ENCODE data around the gene IRX6.
A peak's percentile ranks its signal among the peaks of the same experiment; 100 is the strongest.

IRX6 gene

GRCh38 chr16:55323637-55324271, at the start of gene IRX6:
Gene IRX6, plus strand, starts transcription at chr16:55324203. Its CDS starts 889 bp downstream, at chr16:55325092.
- no peak for DNase-seq (ENCODE audit: low spot score)

GRCh38 chr16:55274391-55274790, 49.6 kb upstream of the IRX6 start:
- no peak for DNase-seq (ENCODE audit: low spot score)

DNA sequence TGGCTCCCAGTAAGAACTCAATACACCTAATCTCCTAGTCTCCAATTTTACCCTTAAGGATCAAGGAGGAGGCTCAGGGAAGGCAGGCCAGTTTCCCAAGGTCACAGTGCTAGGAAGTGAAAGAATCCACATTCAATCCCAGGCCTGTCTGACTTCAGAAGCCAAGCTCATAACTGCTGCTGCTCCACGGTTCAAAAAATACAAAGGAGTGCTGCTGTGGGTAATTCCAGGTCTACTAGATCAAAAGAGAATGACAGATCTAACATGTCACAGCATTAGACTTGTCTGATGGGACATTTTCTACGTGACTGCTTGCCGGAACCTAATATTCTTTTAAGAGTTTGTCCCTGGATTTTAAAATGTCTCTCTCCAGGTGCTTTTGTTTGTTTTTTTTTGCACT, 48.8 kb upstream of the IRX6 start:
- no peak for DNase-seq (ENCODE audit: low spot score)

DNA sequence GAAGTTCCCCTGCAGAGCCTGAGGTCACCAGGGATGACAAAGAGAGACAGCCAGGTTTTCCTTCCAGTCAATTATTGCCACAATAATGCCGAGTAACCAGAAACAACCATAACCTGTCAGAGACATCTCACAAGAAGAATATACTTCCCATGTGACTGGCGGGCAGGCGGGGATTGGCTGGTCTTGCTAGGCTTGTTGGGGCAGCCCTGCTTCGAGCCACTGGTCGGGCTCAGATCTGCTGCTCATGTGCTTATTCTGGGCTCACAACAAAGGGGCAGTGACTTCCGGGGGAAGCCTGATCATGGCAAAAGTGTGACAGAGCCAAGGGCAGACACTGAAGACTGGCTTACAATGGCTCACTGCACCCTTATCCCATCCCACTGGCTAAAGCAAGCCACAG, 48.1 kb upstream of the IRX6 start:
- no peak for DNase-seq (ENCODE audit: low spot score)

DNA sequence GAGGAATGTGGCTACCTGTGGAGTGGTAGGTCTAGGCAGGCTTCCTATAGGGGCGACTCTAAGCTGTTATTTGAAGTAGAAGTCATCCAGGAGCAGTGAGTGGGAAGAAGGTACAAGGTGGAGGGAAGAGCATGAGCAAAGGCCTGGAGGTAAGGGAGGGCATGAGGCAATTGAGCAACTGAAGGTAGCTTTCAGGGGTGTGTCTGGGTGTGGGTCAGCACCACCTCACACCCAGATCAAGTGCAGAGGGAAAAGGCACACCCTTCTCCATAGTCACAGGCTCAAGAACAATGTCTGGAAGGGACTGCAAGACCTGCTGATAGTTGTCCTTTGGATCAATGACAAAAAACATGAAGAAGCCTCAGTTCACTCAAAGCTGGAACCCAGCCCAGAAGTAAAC, 46.5 kb upstream of the IRX6 start:
- no peak for DNase-seq (ENCODE audit: low spot score)

DNA sequence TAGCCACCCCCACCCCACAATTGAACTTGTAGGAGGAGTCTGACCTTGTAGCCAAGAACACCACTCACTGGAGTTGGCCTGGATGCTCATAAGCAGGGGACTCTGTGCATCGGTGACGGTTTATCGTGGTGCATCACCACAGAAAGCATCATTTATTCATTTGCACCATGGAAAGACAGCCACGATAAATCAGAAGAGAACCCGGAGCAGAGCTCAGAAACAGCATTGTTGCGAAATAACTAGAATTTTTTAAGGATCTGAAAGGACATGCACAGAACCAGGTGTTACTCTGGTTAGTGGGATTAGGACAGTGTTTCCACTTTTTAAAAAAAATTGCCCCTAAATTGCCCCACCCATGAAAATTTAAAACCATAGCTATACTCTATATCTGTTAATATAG, 44.4 kb upstream of the IRX6 start:
- no peak for DNase-seq (ENCODE audit: low spot score)

DNA sequence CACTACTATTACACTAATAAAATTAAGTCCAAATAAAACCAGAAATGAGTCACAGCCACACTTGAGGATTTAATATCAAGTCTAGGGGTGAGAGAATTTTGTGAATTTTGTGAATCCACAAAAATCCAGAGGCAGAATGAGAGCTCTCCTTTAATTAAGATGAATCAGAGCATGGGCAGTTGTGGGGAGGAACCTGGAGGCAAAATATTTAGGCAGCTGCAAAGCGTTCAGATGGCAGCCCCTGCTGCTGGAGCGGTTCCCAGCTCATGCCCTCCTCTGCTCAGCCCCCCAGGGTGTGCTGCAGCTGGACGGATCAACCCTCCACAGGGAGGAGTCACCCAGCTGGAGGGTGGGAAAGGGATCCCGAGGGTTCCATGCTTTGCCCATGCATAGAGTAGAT, 43.4 kb upstream of the IRX6 start:
- no peak for DNase-seq (ENCODE audit: low spot score)

DNA sequence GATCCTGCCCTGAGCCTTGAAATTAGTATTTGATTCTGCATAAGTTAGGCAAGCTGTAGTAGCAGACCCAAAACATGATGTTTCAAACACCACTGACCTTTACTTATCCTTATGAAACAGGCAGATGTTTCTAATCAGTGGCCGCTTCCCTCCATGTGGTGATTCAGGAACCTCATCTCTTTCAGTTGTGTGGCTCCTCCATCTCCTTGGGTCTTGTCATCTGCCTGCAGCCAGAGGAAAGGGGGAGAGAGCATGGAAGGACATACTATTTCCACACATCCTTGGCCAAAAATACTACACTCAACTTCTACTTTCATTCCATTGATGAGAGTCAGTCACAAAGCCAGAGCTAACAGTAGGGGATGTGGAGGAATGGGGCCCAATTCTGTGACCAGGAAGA, 41.6 kb upstream of the IRX6 start:
- no peak for DNase-seq (ENCODE audit: low spot score)

DNA sequence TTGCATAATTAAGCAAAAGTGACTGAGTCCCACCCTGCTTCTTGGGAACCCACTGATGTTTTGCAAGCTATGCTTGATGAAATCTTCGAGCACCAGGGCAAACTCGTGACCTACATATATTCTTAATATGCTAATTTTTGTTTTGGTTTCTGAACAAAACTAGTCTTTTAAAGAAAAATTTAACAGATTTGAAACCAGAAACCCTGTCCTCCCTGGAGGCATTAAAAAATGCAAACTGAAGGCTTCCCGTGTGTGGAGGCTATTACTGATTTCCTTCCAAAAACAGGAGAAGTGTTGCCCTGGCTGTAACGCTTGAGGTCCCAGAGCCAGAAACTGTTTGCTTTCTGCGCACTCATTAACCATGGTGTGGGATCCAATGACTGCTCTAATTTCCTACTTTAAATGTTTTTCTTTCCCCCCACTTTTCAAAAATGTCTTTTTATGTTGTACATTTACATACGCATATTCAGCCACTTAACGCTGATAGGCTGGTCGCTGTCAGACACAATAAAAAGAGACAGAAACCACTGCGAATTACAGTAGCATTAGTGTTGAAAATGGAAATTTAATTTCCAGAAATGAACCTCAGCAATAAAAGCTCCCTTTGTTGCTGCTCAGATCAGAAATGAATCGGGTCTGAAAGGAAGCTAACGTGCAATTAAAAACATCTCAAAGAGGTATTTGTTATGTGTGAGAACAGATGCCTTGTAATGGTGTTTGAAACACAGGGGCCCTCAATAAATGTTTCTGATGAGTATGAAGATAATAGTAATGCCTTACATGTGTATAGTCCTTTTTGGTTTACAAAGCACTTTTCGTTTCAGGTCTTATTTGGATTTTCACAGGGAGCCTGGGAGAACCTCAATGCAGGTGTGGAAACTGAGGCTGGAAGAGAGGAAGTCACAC, 39.9 kb upstream of the IRX6 start:
- no peak for DNase-seq (ENCODE audit: low spot score)

GRCh38 chr16:55284718-55285099, 39.3 kb upstream of the IRX6 start:
- no peak for DNase-seq (ENCODE audit: low spot score)

GRCh38 chr16:55285586-55285985, 38.4 kb upstream of the IRX6 start:
- no peak for DNase-seq (ENCODE audit: low spot score)

DNA sequence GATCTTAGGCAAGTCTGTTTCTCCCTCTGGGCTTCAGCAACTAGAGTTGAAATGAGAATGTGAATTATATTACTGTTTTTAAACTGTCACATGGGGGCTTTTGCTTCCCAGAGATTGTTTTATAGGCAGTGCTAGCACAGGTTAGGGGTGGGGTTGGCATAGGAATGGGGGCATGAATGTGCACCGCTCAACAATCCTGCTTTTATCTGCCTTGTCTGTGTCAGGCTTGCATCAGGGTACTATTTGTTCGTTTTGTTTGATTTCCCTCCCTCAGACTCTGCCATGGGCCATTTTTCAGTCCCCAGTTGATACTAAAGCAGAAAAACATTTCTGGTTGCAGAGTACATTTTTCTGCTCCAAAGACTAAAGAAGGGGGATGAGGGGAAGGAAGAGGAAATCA, 34.6 kb upstream of the IRX6 start:
- no peak for DNase-seq (ENCODE audit: low spot score)

- no peak for DNase-seq (ENCODE audit: low spot score)
These were observed 32.2 kb upstream of the IRX6 start for GRCh38 chr16:55291847-55292246.

DNA sequence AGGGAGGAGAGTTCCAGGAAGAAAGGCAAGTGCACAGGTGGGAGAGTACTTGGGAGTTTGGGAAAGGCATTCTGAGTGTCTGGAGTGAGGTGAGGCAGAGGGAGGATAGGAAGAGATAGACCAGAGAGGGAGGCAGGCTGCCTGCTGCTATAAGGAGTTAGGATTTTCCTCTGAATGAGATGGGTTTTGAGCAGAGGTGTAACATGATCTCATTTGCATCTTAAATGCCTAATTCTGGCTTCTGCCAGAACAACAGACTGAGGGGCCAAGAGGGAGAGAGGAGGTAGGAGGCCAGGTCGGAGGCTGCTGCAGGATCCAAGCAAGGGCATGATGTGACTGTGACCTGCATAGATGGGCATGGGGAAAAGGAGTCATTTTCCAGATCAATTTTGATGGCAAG, 31.5 kb upstream of the IRX6 start:
- no peak for DNase-seq (ENCODE audit: low spot score)

DNA sequence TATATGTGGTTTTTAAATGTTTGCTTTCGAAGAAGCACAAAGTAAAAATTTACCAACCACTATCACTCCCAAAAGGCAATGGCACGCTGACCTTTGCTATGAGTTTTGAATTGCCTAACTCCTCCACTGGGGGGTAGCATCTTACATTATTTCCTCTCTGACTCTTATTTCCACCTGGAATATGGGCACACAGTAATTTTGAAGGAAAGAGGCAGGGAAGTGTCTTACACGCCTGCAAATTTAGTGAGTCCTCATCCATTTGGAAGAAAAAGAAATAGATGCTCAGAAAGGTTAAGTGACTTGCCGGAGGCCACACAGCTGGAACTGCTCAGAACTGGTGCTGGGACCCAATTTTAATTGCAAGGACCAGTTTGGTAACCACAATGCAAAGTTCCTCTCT, 29.9 kb upstream of the IRX6 start:
- DNase-seq (ENCODE audit: low spot score), result no peak

DNA sequence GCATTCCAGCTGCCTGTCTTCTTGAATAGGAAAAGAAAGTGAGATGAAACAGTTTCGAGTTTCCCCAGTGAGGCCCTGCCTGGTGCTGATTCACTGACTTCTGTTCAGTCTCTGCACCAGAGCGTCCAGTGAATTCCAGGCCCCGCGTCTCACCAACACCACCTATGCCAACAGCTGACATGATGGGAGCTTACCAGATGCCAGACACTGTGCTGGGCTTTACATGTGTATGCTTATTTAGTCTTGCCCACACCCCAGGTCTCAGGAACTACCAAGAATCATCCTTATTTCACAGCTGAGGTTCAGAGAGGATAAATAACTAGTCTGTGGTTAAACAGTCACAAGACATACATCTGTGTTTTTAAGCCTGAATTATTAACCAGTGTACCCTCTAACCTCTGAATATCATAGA, 29.1 kb upstream of the IRX6 start:
- DNase-seq (ENCODE audit: low spot score), result no peak

- peak; percentile 42 for DNase-seq (ENCODE audit: low spot score)
These were observed 26.7 kb upstream of the IRX6 start for GRCh38 chr16:55297062-55297909.

DNA sequence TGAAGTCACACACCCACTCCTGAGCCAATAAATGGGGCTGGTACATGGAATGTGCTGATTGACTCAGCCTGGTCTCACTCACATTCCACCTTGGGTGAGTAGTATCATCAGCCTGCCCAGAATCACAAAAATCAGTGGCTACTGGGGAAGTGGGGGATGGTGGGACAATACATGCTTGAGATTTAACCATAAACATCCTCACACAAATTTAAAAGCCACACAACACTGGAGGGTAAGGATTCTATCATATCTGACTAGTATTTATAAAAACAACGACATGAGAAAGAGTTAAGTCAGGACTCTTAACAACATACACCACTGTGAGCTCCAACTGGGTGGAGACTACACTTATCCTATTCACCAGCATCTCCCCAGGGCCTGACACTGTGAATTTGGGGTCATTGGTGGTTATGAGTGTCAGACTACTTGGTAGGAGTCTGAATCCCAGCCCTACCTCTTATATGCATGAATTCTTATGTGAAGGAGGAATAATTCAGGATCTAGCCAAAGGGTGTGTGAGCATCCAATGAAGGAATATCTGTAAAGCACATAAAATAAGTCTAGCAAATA, 26.0 kb upstream of the IRX6 start:
- DNase-seq (ENCODE audit: low spot score), result no peak

GRCh38 chr16:55301385-55302008, 22.5 kb upstream of the IRX6 start:
- DNase-seq (ENCODE audit: low spot score), result no peak

- no peak for DNase-seq (ENCODE audit: low spot score)
These were observed 21.4 kb upstream of the IRX6 start for GRCh38 chr16:55302635-55303034.

- DNase-seq (ENCODE audit: low spot score), result no peak
These were observed 15.0 kb upstream of the IRX6 start for GRCh38 chr16:55308973-55309372.

DNA sequence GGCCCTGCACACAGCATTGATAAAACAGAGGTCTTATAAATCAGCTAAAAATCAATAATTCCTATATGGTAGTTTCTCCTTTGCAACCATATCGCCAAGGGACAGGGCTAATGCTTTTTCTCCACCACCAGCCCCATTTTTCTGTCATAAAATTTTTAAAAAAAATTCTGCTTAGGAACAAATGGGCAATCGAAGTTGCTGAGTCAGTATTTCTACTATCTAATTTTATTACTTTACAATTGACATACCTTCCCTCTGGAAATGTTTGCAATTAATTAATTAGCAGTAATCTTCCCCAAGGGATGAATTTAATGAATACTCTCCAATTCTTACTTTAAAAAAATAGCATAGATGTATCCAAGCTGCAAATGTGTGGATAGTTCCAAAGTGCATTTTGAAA, 1.7 kb upstream of the IRX6 start:
- DNase-seq (ENCODE audit: low spot score), result no peak

All from SW480 (cell line).